ENCODE measurements around the gene CREB3L2. TPM values are rescaled to one million over a fixed set of nuclear protein-coding genes. Genes with fewer than 3 reads are reported as not detected.

CREB3L2 gene
- total RNA-seq, 1 donor from 2014 or later = 12.5 TPM

DNA sequence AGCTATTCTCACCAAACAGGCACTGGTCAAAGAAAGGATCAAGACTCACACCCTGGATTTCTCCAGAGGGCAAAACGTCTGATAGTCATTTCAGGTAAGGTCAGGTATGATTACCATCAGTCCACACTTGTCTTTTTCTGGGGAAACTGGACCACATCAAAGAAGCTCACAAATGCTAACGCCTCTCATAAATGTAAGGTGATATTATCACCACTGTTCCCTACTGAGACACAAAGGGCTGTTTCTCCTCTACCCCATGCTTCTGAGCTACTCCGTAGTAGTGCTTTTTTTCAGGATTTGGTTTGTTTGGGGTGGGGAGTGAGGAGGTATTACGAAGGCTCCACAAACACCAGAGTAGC, 51.6 kb downstream of the CREB3L2 start:
- H3K36me3 ChIP-seq (ENCODE audit: control insufficient read depth in 3 of 3, insufficient read depth in 3 of 3, low read length in 3 of 3) = no peaks in the 10 kb centered on the region
- H3K4me3 ChIP-seq (ENCODE audit: low read length in 3 of 3) = no peak overlapping the region
- H3K27ac ChIP-seq (ENCODE audit: low read depth, low read length) = no peak overlapping the region
- H3K4me1 ChIP-seq (ENCODE audit: control insufficient read depth in 3 of 3, insufficient read depth in 3 of 3, low read length in 3 of 3) = peaks cover 1 to 26% (median 12%) of the 10 kb centered on the region in 3 donors
- H3K27me3 ChIP-seq (ENCODE audit: control insufficient read depth in 3 of 3, insufficient read depth in 3 of 3, low read length in 3 of 3) = no peaks in the 10 kb centered on the region
- no peak overlapping the region for H3K9ac ChIP-seq (ENCODE audit: low read depth in 1 of 3, low read length in 3 of 3)
- H3K9me3 ChIP-seq (ENCODE audit: control insufficient read depth in 3 of 3, low read length in 3 of 3) = no peaks in the 10 kb centered on the region

- peaks cover 0 to 20% (median 8%) of the 10 kb centered on the region in 3 donors for H3K4me1 ChIP-seq (ENCODE audit: control insufficient read depth in 3 of 3, insufficient read depth in 3 of 3, low read length in 3 of 3)
- H3K4me3 ChIP-seq (ENCODE audit: low read length in 3 of 3) = no peak overlapping the region
These were observed 52.2 kb downstream of the CREB3L2 start for GRCh38 chr7:137949416-137950262.

DNA sequence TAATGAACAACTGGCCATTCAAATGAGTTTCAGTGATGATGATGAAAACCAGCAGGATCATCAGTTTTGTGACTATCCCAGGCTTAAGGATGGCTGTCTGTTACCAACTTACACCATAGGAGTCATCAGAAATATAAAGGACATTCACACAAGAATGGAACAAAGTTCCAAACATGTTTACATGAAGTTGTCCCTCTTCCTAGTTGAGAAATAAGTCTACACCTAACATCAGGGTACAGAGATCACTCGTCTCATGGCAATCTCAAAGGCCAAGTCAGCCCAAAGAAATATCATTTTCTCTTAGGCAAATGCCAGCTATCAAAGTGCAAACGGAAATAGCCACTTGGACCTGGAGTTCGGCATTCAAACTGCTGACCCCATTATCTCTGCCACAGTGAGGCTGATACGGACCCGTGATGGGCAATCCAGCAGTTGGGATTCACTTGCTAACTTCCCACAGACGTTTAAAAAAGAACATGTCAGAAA, 53.0 kb downstream of the CREB3L2 start:
- no peak overlapping the region for H3K27ac ChIP-seq (ENCODE audit: low read depth, low read length)

More at GRCh38 chr7:137949416-137950262, 52.2 kb downstream of the CREB3L2 start:
- H3K27ac ChIP-seq (ENCODE audit: low read depth, low read length) = no peak overlapping the region
- no peaks in the 10 kb centered on the region for H3K36me3 ChIP-seq (ENCODE audit: control insufficient read depth in 3 of 3, insufficient read depth in 3 of 3, low read length in 3 of 3)
- H3K9me3 ChIP-seq (ENCODE audit: control insufficient read depth in 3 of 3, low read length in 3 of 3) = no peaks in the 10 kb centered on the region
- H3K27me3 ChIP-seq (ENCODE audit: control insufficient read depth in 3 of 3, insufficient read depth in 3 of 3, low read length in 3 of 3) = no peaks in the 10 kb centered on the region
- H3K9ac ChIP-seq (ENCODE audit: low read depth in 1 of 3, low read length in 3 of 3) = no peak overlapping the region

GRCh38 chr7:137948083-137948844, 53.6 kb downstream of the CREB3L2 start:
- no peak overlapping the region for H3K27ac ChIP-seq (ENCODE audit: low read depth, low read length)

More for the DNA sequence above, 53.0 kb downstream of the CREB3L2 start:
- no peaks in the 10 kb centered on the region for H3K9me3 ChIP-seq (ENCODE audit: control insufficient read depth in 3 of 3, low read length in 3 of 3)
- H3K4me3 ChIP-seq (ENCODE audit: low read length in 3 of 3) = peak overlapping the region in 1 of 3 donors; percentile 2
- no peaks in the 10 kb centered on the region for H3K36me3 ChIP-seq (ENCODE audit: control insufficient read depth in 3 of 3, insufficient read depth in 3 of 3, low read length in 3 of 3)
- H3K27me3 ChIP-seq (ENCODE audit: control insufficient read depth in 3 of 3, insufficient read depth in 3 of 3, low read length in 3 of 3) = no peaks in the 10 kb centered on the region
- no peak overlapping the region for H3K9ac ChIP-seq (ENCODE audit: low read depth in 1 of 3, low read length in 3 of 3)
- peaks cover 0 to 18% (median 5%) of the 10 kb centered on the region in 3 donors for H3K4me1 ChIP-seq (ENCODE audit: control insufficient read depth in 3 of 3, insufficient read depth in 3 of 3, low read length in 3 of 3)

GRCh38 chr7:137947046-137947445, 54.8 kb downstream of the CREB3L2 start:
- Histone ChIP-seq H3K4me1 (ENCODE audit: control insufficient read depth in 3 of 3, insufficient read depth in 3 of 3, low read length in 3 of 3) (peaks cover 9 to 20% (median 12%) of the 10 kb centered on the region in 3 donors), H3K4me3 (ENCODE audit: low read length in 3 of 3) (no peak overlapping the region), H3K36me3 (ENCODE audit: control insufficient read depth in 3 of 3, insufficient read depth in 3 of 3, low read length in 3 of 3) (no peaks in the 10 kb centered on the region), H3K9me3 (ENCODE audit: control insufficient read depth in 3 of 3, low read length in 3 of 3) (no peaks in the 10 kb centered on the region), H3K9ac (ENCODE audit: low read depth in 1 of 3, low read length in 3 of 3) (no peak overlapping the region), H3K27ac (ENCODE audit: low read depth, low read length) (no peak overlapping the region), H3K27me3 (ENCODE audit: control insufficient read depth in 3 of 3, insufficient read depth in 3 of 3, low read length in 3 of 3) (no peaks in the 10 kb centered on the region)

More at GRCh38 chr7:137948083-137948844, 53.6 kb downstream of the CREB3L2 start:
- H3K9ac ChIP-seq (ENCODE audit: low read depth in 1 of 3, low read length in 3 of 3) = no peak overlapping the region
- H3K27me3 ChIP-seq (ENCODE audit: control insufficient read depth in 3 of 3, insufficient read depth in 3 of 3, low read length in 3 of 3) = no peaks in the 10 kb centered on the region
- no peak overlapping the region for H3K4me3 ChIP-seq (ENCODE audit: low read length in 3 of 3)
- peaks cover 0 to 15% (median 3%) of the 10 kb centered on the region in 3 donors for H3K4me1 ChIP-seq (ENCODE audit: control insufficient read depth in 3 of 3, insufficient read depth in 3 of 3, low read length in 3 of 3)
- H3K9me3 ChIP-seq (ENCODE audit: control insufficient read depth in 3 of 3, low read length in 3 of 3) = no peaks in the 10 kb centered on the region
- H3K36me3 ChIP-seq (ENCODE audit: control insufficient read depth in 3 of 3, insufficient read depth in 3 of 3, low read length in 3 of 3) = no peaks in the 10 kb centered on the region

GRCh38 chr7:137946011-137946410, 55.9 kb downstream of the CREB3L2 start:
- no peaks in the 10 kb centered on the region for H3K9me3 ChIP-seq (ENCODE audit: control insufficient read depth in 3 of 3, low read length in 3 of 3)
- H3K27ac ChIP-seq (ENCODE audit: low read depth, low read length) = no peak overlapping the region
- no peak overlapping the region for H3K4me3 ChIP-seq (ENCODE audit: low read length in 3 of 3)
- no peaks in the 10 kb centered on the region for H3K27me3 ChIP-seq (ENCODE audit: control insufficient read depth in 3 of 3, insufficient read depth in 3 of 3, low read length in 3 of 3)
- H3K36me3 ChIP-seq (ENCODE audit: control insufficient read depth in 3 of 3, insufficient read depth in 3 of 3, low read length in 3 of 3) = no peaks in the 10 kb centered on the region
- no peak overlapping the region for H3K9ac ChIP-seq (ENCODE audit: low read depth in 1 of 3, low read length in 3 of 3)
- H3K4me1 ChIP-seq (ENCODE audit: control insufficient read depth in 3 of 3, insufficient read depth in 3 of 3, low read length in 3 of 3) = peaks cover 15 to 25% (median 16%) of the 10 kb centered on the region in 3 donors

- peaks cover 24 to 35% (median 24%) of the 10 kb centered on the region in 3 donors for H3K4me1 ChIP-seq (ENCODE audit: control insufficient read depth in 3 of 3, insufficient read depth in 3 of 3, low read length in 3 of 3)
- no peaks in the 10 kb centered on the region for H3K27me3 ChIP-seq (ENCODE audit: control insufficient read depth in 3 of 3, insufficient read depth in 3 of 3, low read length in 3 of 3)
- no peaks in the 10 kb centered on the region for H3K9me3 ChIP-seq (ENCODE audit: control insufficient read depth in 3 of 3, low read length in 3 of 3)
- no peak overlapping the region for H3K4me3 ChIP-seq (ENCODE audit: low read length in 3 of 3)
- H3K27ac ChIP-seq (ENCODE audit: low read depth, low read length) = no peak overlapping the region
- H3K9ac ChIP-seq (ENCODE audit: low read depth in 1 of 3, low read length in 3 of 3) = no peak overlapping the region
- no peaks in the 10 kb centered on the region for H3K36me3 ChIP-seq (ENCODE audit: control insufficient read depth in 3 of 3, insufficient read depth in 3 of 3, low read length in 3 of 3)
These were observed 57.7 kb downstream of the CREB3L2 start for GRCh38 chr7:137944168-137944567.

DNA sequence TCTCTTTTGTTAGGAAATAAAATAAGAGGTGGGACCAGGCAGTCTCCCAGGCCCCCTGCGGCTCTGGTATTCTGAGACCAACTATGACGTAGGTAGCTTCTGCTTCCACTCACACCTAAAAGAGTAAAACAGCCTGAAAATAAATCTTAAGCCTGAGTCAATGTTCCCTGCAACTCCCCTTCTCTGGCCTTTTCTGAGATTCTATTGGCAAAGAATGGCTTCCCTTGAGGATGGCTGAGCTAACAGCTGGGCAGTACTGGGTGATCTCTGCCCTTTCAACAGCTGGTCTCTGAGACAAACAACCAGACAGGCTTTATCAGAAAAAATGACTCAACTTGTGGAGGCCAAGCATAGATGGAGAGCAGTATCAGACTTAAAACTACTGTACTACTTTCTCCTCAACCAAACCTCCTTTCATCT, 58.7 kb downstream of the CREB3L2 start:
- peak overlapping the region; percentile 55 for H3K27ac ChIP-seq (ENCODE audit: low read depth, low read length)
- no peak overlapping the region for H3K4me3 ChIP-seq (ENCODE audit: low read length in 3 of 3)
- no peaks in the 10 kb centered on the region for H3K36me3 ChIP-seq (ENCODE audit: control insufficient read depth in 3 of 3, insufficient read depth in 3 of 3, low read length in 3 of 3)
- H3K9ac ChIP-seq (ENCODE audit: low read depth in 1 of 3, low read length in 3 of 3) = no peak overlapping the region
- H3K9me3 ChIP-seq (ENCODE audit: control insufficient read depth in 3 of 3, low read length in 3 of 3) = no peaks in the 10 kb centered on the region
- H3K27me3 ChIP-seq (ENCODE audit: control insufficient read depth in 3 of 3, insufficient read depth in 3 of 3, low read length in 3 of 3) = no peaks in the 10 kb centered on the region
- H3K4me1 ChIP-seq (ENCODE audit: control insufficient read depth in 3 of 3, insufficient read depth in 3 of 3, low read length in 3 of 3) = peaks cover 24 to 33% (median 24%) of the 10 kb centered on the region in 3 donors

GRCh38 chr7:137942484-137943115, 59.3 kb downstream of the CREB3L2 start:
- Histone ChIP-seq H3K36me3 (ENCODE audit: control insufficient read depth in 3 of 3, insufficient read depth in 3 of 3, low read length in 3 of 3) (no peaks in the 10 kb centered on the region), H3K9me3 (ENCODE audit: control insufficient read depth in 3 of 3, low read length in 3 of 3) (no peaks in the 10 kb centered on the region), H3K4me1 (ENCODE audit: control insufficient read depth in 3 of 3, insufficient read depth in 3 of 3, low read length in 3 of 3) (peaks cover 24 to 30% (median 24%) of the 10 kb centered on the region in 3 donors), H3K4me3 (ENCODE audit: low read length in 3 of 3) (no peak overlapping the region), H3K9ac (ENCODE audit: low read depth in 1 of 3, low read length in 3 of 3) (no peak overlapping the region), H3K27me3 (ENCODE audit: control insufficient read depth in 3 of 3, insufficient read depth in 3 of 3, low read length in 3 of 3) (no peaks in the 10 kb centered on the region), H3K27ac (ENCODE audit: low read depth, low read length) (no peak overlapping the region)
